NOMO-1 treated with DMSO at 0.1 percent for 48 hours (cell line): ENCODE data around the gene LGALS9B.
"Not testable (repeated sequence)": the region's sequence is repeated elsewhere in the genome, so short reads cannot be mapped to it uniquely, and the experiment has no call there.

Experiments used
- DNase-seq: peaks from one replicate; lab custom pipeline; 2025; ENCODE audit not compliant: unreplicated experiment; lab: John Stamatoyannopoulos, UW

The LGALS9B gene

DNA sequence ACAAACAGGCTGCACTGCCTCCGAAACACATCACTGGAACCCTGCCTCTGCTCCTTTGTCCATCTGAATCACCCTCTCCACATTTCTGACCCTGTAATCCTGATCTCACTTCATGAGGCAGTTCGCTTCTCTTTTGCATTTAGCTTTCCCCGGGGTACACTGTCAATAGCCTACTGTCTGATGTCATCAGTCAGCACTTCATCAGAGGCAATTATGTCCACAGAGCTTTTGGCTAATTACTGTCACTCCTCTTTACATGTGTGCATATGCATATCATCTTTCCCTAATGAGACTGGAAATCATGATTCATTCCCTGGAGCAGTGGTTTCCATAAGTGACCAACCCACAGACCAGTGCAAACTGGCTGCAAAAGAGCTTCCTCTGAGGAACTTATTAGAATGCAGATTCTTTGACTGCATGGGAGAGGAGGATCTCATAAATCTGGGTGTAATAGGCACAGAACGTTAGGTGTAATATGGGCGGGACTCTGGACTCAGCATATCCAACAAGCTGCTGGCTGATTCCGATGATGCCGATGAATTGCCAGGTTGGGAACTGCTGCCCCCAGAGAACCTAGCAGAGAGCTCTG is 49.8 kb downstream of the LGALS9B start:
- DNase-seq = not testable (repeated sequence)

GRCh38 chr17:20416381-20416911 is 50.9 kb downstream of the LGALS9B start:
- not testable (repeated sequence) for DNase-seq

- DNase-seq = not testable (repeated sequence)
Measured at GRCh38 chr17:20415479-20415878, 51.9 kb downstream of the LGALS9B start.

DNA sequence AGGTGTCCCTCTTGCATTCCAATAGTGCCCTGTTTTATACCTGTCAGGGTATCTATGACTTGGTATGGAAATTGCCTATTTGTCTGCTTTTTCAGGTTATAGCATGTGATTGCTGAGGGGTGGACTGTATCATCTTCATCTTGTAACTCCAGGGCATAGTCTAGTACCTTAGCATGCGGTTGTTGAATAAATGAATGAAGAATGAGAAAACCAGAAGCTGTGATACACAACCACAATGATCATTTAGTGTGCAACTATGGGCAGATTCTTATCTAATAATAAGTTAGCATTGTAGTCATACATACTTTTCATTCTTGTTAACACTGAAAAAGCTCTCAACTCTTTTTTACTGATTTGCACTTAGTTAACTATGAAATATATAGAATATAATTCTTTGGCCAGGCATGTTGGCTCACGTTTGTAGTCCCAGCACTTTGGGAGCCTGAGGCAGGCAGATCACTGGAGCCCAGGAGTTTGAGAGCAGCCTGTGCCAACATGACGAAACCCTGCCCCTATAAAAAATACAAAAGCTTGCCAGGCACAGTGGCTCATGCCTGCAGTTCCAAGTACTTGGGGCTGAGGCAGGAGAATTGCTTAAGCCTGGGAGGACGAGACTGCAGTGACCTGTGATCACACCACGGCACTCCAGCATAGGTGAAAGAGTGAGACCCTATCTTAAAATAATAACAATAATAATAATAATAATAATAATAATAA is 65.9 kb downstream of the LGALS9B start:
- DNase-seq = not testable (repeated sequence)

DNA sequence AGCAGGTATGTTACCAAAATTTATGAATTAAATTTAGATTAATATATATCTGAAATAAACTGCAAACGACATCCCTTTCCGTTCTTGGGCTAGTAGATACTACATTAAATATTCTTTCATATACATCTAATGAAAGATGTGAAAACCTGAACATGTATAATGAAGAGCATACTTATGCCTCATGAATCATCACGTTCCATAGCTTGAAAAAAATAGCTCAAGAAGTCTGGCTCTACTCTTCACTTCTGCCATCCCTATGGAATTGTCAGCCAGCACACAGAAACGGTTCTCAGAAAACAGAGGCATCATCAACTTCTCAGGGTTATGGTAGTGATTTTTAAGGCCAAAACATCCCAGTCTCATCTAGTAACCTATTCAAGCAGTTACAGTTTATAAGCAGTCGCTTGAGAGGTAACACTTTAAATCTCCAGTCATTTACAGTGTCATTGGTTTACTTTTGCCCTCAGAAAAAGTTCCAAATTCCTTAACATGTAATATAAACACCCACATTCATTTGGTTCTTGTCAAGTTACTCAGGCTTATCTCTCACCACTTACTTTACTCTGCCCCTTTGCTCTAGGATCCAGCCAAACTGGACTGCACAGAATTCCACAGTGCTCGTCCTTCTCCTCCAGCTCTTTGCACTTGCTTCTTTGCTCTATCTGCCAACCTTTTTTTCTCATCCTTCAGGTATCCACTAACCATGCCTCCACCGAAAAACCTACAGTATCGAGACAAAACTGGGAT is 66.6 kb downstream of the LGALS9B start:
- DNase-seq = not testable (repeated sequence)
